HepG2 (cell line): ENCODE results near the gene SERHL2. TPM values are rescaled to one million over a fixed set of nuclear protein-coding genes. Genes with fewer than 3 reads are reported as not detected.

ENCODE experiments used
- CREB3 ChIP-seq: sonication (generic); formaldehyde crosslinking; IDR thresholded peaks from 2 replicates; pipeline ENCODE4 v1.5.0; 2020; ENCODE audit warnings: missing genetic modification reagents
- CREM ChIP-seq, 2 experiments: sonication (generic) in 1 of 2; formaldehyde crosslinking in 1 of 2; IDR thresholded peaks; 2 replicates each; pipeline versions ENCODE4 v1.4.0 to v1.6.1; 2016 to 2020; ENCODE audit warnings: antibody characterized with exemption in 1 of 2, mild to moderate bottlenecking in 1 of 2, missing genetic modification reagents in 1 of 2
- EP300 ChIP-seq, 3 experiments: sonication (generic) in 1 of 3; formaldehyde crosslinking in 1 of 3; IDR thresholded peaks; 2 replicates each; pipeline versions ENCODE4 v1.5.1 to v1.6.1; 2011 to 2020; ENCODE audit warnings: low read depth in 2 of 3, low read length in 2 of 3, borderline replicate concordance in 1 of 3, improper control_type of control experiment in 1 of 3, mild to moderate bottlenecking in 1 of 3, missing genetic modification reagents in 1 of 3, moderate library complexity in 1 of 3
- POGZ ChIP-seq: sonication (generic); formaldehyde crosslinking; IDR thresholded peaks from 2 replicates; pipeline ENCODE4 v1.4.0; 2020; ENCODE audit warnings: mild to moderate bottlenecking, missing genetic modification reagents
- ZBTB42 ChIP-seq: sonication (generic); formaldehyde crosslinking; IDR thresholded peaks from 2 replicates; pipeline ENCODE4 v1.5.0; 2020; ENCODE audit warnings: mild to moderate bottlenecking, missing genetic modification reagents
- ZNF383 ChIP-seq: sonication (generic); formaldehyde crosslinking; IDR thresholded peaks from 2 replicates; pipeline ENCODE4 v1.4.0; 2020; ENCODE audit warnings: missing genetic modification reagents, mild to moderate bottlenecking, borderline replicate concordance
- ZNF546 ChIP-seq: sonication (generic); formaldehyde crosslinking; conservative IDR thresholded peaks from 2 replicates; pipeline ENCODE4 v1.8.1; 2023; ENCODE audit warnings: mild to moderate bottlenecking, missing genetic modification reagents
- ZNF749 ChIP-seq: sonication (generic); formaldehyde crosslinking; IDR thresholded peaks from 2 replicates; pipeline ENCODE4 v1.8.0; 2022; ENCODE audit warnings: mild to moderate bottlenecking, missing genetic modification reagents, moderate library complexity, borderline replicate concordance
- ZSCAN12 ChIP-seq: sonication (generic); formaldehyde crosslinking; IDR thresholded peaks from 2 replicates; pipeline ENCODE4 v1.9.0; 2021; ENCODE audit warnings: mild to moderate bottlenecking, missing genetic modification reagents
- polyA plus RNA-seq, 8 experiments: library from polyadenylated mRNA; depleted of rRNA in 3 of 8; stranded (reverse) in 7 of 8; unstranded in 1 of 8; fragments of >200 nt; fragmentation: Illumina TruSeq in 4 of 8; extraction: Trizol in 4 of 8; gene quantifications; 2 replicates each; pipeline versions ENCODE4 v1.2.1 to v1.2.3, GENCODE V29; 2011 to 2016; ENCODE audit warnings: low read depth in 4 of 8, missing spikeins in 1 of 8, mixed read lengths in 1 of 8; ENCODE audit not compliant: insufficient read depth in 1 of 8
- total RNA-seq, 5 experiments: library from RNA; depleted of rRNA; stranded (reverse); fragments of >200 nt; fragmentation: Illumina TruSeq; extraction: Trizol; gene quantifications; 2 replicates each; pipeline ENCODE4 v1.2.3, GENCODE V29; 2016; ENCODE audit warnings: low read depth in 1 of 5
- TF ChIP-seq, protein P1 (sequence below): sonication (generic); formaldehyde crosslinking; IDR thresholded peaks from 2 replicates; pipeline ENCODE4 v1.4.0; 2020; ENCODE audit warnings: missing genetic modification reagents, borderline replicate concordance
- TF ChIP-seq, protein P2 (sequence below): sonication (generic); formaldehyde crosslinking; IDR thresholded peaks from 2 replicates; pipeline ENCODE4 v1.8.0; 2023; ENCODE audit warnings: mild to moderate bottlenecking, missing genetic modification reagents
- TF ChIP-seq, protein P3 (sequence below): sonication (generic); formaldehyde crosslinking; conservative IDR thresholded peaks from 2 replicates; pipeline ENCODE4 v1.4.0; 2020; ENCODE audit warnings: missing genetic modification reagents
- TF ChIP-seq, protein P4 (sequence below): sonication (generic); formaldehyde crosslinking; IDR thresholded peaks from 2 replicates; pipeline ENCODE4 v1.5.0; 2020; ENCODE audit warnings: missing genetic modification reagents

Gene SERHL2
- total and polyA plus RNA-seq, 2 of the 13 experiments (the other 11 are each of a cell fraction or from before 2014, with no cell fraction given): 1.0 to 1.8 TPM

DNA sequence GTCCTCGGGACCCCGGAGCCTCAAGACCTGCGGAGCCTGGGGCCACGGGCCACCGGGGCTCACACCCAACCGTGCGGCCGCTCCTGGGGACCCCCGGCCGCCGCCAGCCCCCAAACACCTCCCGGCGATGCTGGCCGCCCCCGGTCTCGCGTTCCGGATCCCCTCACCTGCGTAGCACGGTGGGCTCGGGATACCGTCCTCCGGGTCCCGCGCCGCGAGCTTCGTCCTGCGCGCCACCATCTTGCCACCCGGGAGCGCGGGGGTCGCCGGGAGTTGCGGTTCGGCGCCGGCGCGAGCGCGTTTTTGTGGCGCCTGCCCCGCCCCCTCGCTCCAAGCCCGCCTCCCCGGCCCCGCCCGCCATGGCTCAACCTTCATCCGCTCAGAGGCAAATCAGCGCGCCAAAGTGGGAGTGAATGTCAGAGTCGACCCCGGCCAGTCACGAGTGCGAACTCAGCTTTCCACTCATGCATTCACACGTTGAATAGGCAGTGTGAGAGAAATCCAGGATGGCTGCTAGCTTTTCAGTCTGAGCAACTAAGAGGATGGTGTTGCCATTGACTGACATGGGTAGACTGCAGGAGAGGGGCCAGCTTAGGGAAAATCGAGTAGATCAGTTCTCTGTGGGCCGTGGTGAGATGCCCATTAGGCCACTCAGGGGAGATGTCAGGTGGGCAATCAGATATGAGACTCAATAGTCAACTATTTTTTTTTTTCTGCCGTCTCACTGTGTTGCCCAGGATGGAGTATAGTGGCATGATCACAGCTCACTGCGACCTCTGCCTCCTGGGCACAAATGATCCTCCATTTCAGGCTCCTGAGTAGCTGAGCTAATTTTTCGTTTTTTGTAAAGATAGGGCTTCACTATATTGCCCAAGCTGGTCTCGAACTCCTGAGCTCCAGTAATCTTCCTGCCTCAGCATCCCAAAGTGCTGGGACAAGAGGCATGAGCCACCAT, 28.3 kb downstream of the SERHL2 start (continued):
- TF ChIP-seq, protein P1, sequence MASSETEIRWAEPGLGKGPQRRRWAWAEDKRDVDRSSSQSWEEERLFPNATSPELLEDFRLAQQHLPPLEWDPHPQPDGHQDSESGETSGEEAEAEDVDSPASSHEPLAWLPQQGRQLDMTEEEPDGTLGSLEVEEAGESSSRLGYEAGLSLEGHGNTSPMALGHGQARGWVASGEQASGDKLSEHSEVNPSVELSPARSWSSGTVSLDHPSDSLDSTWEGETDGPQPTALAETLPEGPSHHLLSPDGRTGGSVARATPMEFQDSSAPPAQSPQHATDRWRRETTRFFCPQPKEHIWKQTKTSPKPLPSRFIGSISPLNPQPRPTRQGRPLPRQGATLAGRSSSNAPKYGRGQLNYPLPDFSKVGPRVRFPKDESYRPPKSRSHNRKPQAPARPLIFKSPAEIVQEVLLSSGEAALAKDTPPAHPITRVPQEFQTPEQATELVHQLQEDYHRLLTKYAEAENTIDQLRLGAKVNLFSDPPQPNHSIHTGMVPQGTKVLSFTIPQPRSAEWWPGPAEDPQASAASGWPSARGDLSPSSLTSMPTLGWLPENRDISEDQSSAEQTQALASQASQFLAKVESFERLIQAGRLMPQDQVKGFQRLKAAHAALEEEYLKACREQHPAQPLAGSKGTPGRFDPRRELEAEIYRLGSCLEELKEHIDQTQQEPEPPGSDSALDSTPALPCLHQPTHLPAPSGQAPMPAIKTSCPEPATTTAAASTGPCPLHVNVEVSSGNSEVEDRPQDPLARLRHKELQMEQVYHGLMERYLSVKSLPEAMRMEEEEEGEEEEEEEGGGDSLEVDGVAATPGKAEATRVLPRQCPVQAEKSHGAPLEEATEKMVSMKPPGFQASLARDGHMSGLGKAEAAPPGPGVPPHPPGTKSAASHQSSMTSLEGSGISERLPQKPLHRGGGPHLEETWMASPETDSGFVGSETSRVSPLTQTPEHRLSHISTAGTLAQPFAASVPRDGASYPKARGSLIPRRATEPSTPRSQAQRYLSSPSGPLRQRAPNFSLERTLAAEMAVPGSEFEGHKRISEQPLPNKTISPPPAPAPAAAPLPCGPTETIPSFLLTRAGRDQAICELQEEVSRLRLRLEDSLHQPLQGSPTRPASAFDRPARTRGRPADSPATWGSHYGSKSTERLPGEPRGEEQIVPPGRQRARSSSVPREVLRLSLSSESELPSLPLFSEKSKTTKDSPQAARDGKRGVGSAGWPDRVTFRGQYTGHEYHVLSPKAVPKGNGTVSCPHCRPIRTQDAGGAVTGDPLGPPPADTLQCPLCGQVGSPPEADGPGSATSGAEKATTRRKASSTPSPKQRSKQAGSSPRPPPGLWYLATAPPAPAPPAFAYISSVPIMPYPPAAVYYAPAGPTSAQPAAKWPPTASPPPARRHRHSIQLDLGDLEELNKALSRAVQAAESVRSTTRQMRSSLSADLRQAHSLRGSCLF (CRISPR knock-in tag): no peak
- TF ChIP-seq, protein P2, sequence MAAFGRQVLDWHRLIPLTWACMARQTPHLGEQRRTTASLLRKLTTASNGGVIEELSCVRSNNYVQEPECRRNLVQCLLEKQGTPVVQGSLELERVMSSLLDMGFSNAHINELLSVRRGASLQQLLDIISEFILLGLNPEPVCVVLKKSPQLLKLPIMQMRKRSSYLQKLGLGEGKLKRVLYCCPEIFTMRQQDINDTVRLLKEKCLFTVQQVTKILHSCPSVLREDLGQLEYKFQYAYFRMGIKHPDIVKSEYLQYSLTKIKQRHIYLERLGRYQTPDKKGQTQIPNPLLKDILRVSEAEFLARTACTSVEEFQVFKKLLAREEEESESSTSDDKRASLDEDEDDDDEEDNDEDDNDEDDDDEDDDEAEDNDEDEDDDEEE (CRISPR knock-in tag): no peak
- TF ChIP-seq ZSCAN12 (CRISPR knock-in tag) (no peak), EP300 (IDR thresholded peaks at IDR 0.05; ENCODE audit: low read depth in 2 of 2, low read length in 2 of 2) (no peak), EP300 (CRISPR knock-in tag; IDR thresholded peaks at IDR 0.05; ENCODE audit: borderline replicate concordance) (no peak), ZBTB42 (CRISPR knock-in tag) (no peak), ZNF383 (no peak), POGZ (CRISPR knock-in tag) (no peak), ZNF546 (CRISPR knock-in tag) (no peak), CREB3 (CRISPR knock-in tag) (no peak), ZNF749 (CRISPR knock-in tag) (no peak; the same call in 1 of the 2 replicates), CREM (IDR thresholded peaks at IDR 0.05) (no peak), CREM (CRISPR knock-in tag; IDR thresholded peaks at IDR 0.05) (no peak)
- TF ChIP-seq, protein P3, sequence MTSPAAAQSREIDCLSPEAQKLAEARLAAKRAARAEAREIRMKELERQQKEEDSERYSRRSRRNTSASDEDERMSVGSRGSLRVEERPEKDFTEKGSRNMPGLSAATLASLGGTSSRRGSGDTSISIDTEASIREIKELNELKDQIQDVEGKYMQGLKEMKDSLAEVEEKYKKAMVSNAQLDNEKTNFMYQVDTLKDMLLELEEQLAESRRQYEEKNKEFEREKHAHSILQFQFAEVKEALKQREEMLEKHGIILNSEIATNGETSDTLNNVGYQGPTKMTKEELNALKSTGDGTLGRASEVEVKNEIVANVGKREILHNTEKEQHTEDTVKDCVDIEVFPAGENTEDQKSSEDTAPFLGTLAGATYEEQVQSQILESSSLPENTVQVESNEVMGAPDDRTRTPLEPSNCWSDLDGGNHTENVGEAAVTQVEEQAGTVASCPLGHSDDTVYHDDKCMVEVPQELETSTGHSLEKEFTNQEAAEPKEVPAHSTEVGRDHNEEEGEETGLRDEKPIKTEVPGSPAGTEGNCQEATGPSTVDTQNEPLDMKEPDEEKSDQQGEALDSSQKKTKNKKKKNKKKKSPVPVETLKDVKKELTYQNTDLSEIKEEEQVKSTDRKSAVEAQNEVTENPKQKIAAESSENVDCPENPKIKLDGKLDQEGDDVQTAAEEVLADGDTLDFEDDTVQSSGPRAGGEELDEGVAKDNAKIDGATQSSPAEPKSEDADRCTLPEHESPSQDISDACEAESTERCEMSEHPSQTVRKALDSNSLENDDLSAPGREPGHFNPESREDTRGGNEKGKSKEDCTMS (CRISPR knock-in tag): no peak
- TF ChIP-seq, protein P4, sequence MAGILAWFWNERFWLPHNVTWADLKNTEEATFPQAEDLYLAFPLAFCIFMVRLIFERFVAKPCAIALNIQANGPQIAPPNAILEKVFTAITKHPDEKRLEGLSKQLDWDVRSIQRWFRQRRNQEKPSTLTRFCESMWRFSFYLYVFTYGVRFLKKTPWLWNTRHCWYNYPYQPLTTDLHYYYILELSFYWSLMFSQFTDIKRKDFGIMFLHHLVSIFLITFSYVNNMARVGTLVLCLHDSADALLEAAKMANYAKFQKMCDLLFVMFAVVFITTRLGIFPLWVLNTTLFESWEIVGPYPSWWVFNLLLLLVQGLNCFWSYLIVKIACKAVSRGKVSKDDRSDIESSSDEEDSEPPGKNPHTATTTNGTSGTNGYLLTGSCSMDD (CRISPR knock-in tag): no peak
